Right lobe of liver (tissue), 6 donors: Measurements from ENCODE around the gene UGT1A10. TPM values are rescaled to one million over a fixed set of nuclear protein-coding genes. Genes with fewer than 3 reads are reported as not detected.
A peak's percentile ranks its signal among the peaks of the same experiment; 100 is the strongest.

Source experiments
- ATAC-seq, 4 donors: fragments of 200-7000 bp; cut with Tn5 transposase; one replicate each; pipeline ENCODE4 v1.9.1; 2020; ENCODE audit warnings: mild to moderate bottlenecking in 4 of 4, moderate library complexity in 4 of 4
- DNase-seq, 3 donors: peaks; one replicate each; pipeline ENCODE4 v3.0.0-alpha.2; 2020
- H3K27ac ChIP-seq, 3 donors: fragments of 200-600 bp; one replicate each; pipeline ENCODE4 v1.8.0; 2022
- H3K27me3 ChIP-seq, 2 donors: fragments of 200-600 bp; one replicate each; pipeline ENCODE4 v1.8.0; 2022
- H3K36me3 ChIP-seq, 4 donors: fragments of 200-600 bp; sonication (generic) in 1 of 4; one replicate each; pipeline versions ENCODE4 v1.5.1 to v1.8.0; 2017 to 2022; ENCODE audit warnings: control low read depth in 1 of 4
- H3K4me1 ChIP-seq, 4 donors: fragments of 200-600 bp; sonication (generic) in 1 of 4; one replicate each; pipeline versions ENCODE4 v1.5.1 to v1.8.0; 2017 to 2022; ENCODE audit warnings: control low read depth in 1 of 4
- H3K4me3 ChIP-seq, 3 donors: fragments of 200-600 bp; one replicate each; pipeline ENCODE4 v1.8.0; 2022
- H3K9me3 ChIP-seq, 4 donors: fragments of 200-600 bp; sonication (generic) in 1 of 4; one replicate each; pipeline versions ENCODE4 v1.5.1 to v1.8.0; 2017 to 2022; ENCODE audit warnings: control low read depth in 1 of 4
- CTCF ChIP-seq, 4 donors: fragments of 200-600 bp in 3 of 4; fragments of 450-650 bp in 1 of 4; IDR thresholded peaks; one replicate each; pipeline versions ENCODE4 v1.5.1 to v1.8.0; 2016 to 2022; ENCODE audit warnings: antibody characterized with exemption in 4 of 4, mild to moderate bottlenecking in 2 of 4
- POLR2A ChIP-seq: fragments of 450-650 bp; IDR thresholded peaks from one replicate; pipeline ENCODE4 v1.6.1; 2017; ENCODE audit warnings: antibody characterized with exemption, mild to moderate bottlenecking
- WGBS: methylation state at CpG from one replicate; pipeline ENCODE4 v1.1.6; 2018; ENCODE audit warnings: low coverage, low lambda C conversion rate; ENCODE audit not compliant: insufficient coverage; ENCODE audit errors: missing lambda C conversion rate; 5-methylcytosine and 5-hydroxymethylcytosine counted together
- intact Hi-C, 2 donors: fragments of 100-400 bp; cut with DNase I; formaldehyde crosslinking; loops; one replicate each; pipeline versions ENCODE4 v1.11.2 to v1.14.1; 2022
- total RNA-seq, 6 experiments: library from RNA; depleted of rRNA in 2 of 6; stranded (reverse); fragments of >200 nt in 2 of 6; fragmentation: NEBNext Ultra II Directional in 3 of 6; extraction: Animal tissue kit (Norgen Biotek cat#: 25700) in 3 of 6; gene quantifications; one replicate each; pipeline versions ENCODE4 v1.1.0 to v1.2.4, GENCODE V29; 2016 to 2023
- donor health status: DM: no; HTN: yes; CAD: no.
- donor health status: DM: no; HTN: no; CAD: no.
- donor health status: DM: no; HTN: no; CAD: no.
- donor health status: DM: no; HTN: yes; CAD: no.
- donor health status: DM: no; HTN: yes; CAD: no.

The UGT1A10 gene
- total RNA-seq, 6 experiments from 2014 or later, result 0.11 TPM; not detected in 5

GRCh38 chr2:233754872-233755611 lies 118.8 kb downstream of the UGT1A10 start:
- TF ChIP-seq CTCF (IDR thresholded peaks at IDR 0.05) (no peak), POLR2A (no peak)
- Histone ChIP-seq H3K9me3 (no peaks in the 10 kb centered on the region), H3K27me3 (no peaks in the 10 kb centered on the region), H3K4me3 (no peak overlapping the region), H3K4me1 (peaks cover 0 to 72% (median 17%) of the 10 kb centered on the region in 4 donors), H3K27ac (peak overlapping the region in 1 of 3 donors; percentile 92), H3K36me3 (peaks cover 0 to 6% (median 0%) of the 10 kb centered on the region in 4 donors)
- 98% methylated on average over 10 of the region's 44 CpGs for WGBS
- intact Hi-C loops, result no loop called here
- peak in 1 of 4 donors; percentile 2 for ATAC-seq
- DNase-seq, result peak in 1 of 3 donors; percentile 63

GRCh38 chr2:233756429-233757081 lies 120.3 kb downstream of the UGT1A10 start:
- ATAC-seq, result peak; percentile 40 to 76 (median 60)
- H3K27ac ChIP-seq, result peak overlapping the region in 2 of 3 donors; percentile 10 to 92
- peaks cover 0 to 67% (median 14%) of the 10 kb centered on the region in 4 donors for H3K4me1 ChIP-seq
- DNase-seq, result peak in 1 of 3 donors; percentile 68
- H3K36me3 ChIP-seq, result peaks cover 0 to 6% (median 0%) of the 10 kb centered on the region in 4 donors
- H3K27me3 ChIP-seq, result no peaks in the 10 kb centered on the region
- peak overlapping the region in 1 of 3 donors; percentile 20 for H3K4me3 ChIP-seq
- intact Hi-C loops, result no loop called here
- WGBS, result 30% methylated on average over 7 of the region's 7 CpGs
- H3K9me3 ChIP-seq, result no peaks in the 10 kb centered on the region
- no peak for TF ChIP-seq POLR2A
- no peak for TF ChIP-seq CTCF (IDR thresholded peaks at IDR 0.05)

GRCh38 chr2:233758141-233758540 lies 121.9 kb downstream of the UGT1A10 start:
- H3K27ac ChIP-seq, result peak overlapping the region in 1 of 3 donors; percentile 92
- DNase-seq (no peak), ATAC-seq (no peak)
- H3K27me3 ChIP-seq, result no peaks in the 10 kb centered on the region
- peak overlapping the region in 1 of 3 donors; percentile 20 for H3K4me3 ChIP-seq
- intact Hi-C loops, result no loop called here
- H3K4me1 ChIP-seq, result peaks cover 0 to 51% (median 13%) of the 10 kb centered on the region in 4 donors
- H3K36me3 ChIP-seq, result peaks cover 0 to 6% (median 0%) of the 10 kb centered on the region in 4 donors
- no peaks in the 10 kb centered on the region for H3K9me3 ChIP-seq
- no peak for TF ChIP-seq CTCF (IDR thresholded peaks at IDR 0.05)
- no peak for TF ChIP-seq POLR2A

- intact Hi-C loops, result no loop called here
- Histone ChIP-seq H3K36me3 (peaks cover 0 to 6% (median 0%) of the 10 kb centered on the region in 4 donors), H3K4me1 (peaks cover 0 to 44% (median 13%) of the 10 kb centered on the region in 4 donors), H3K4me3 (peak overlapping the region in 1 of 3 donors; percentile 20), H3K27ac (peak overlapping the region in 1 of 3 donors; percentile 92), H3K27me3 (no peaks in the 10 kb centered on the region), H3K9me3 (no peaks in the 10 kb centered on the region)
- 52% methylated on average over 2 of the region's 2 CpGs for WGBS
- TF ChIP-seq CTCF (IDR thresholded peaks at IDR 0.05) (no peak), POLR2A (no peak)
- ATAC-seq, result no peak
- no peak for DNase-seq
These were observed 122.6 kb downstream of the UGT1A10 start for GRCh38 chr2:233758849-233759248.
